Endothelial cell of umbilical vein (primary cell): Measurements from ENCODE around the gene MYO1F. TPM values are rescaled to one million over a fixed set of nuclear protein-coding genes. Genes with fewer than 3 reads are reported as not detected.

ENCODE experiments used
- BruUV-seq: library from RNA; stranded (reverse); fragments of 400-500 nt; replicated peaks from 2 replicates; lab custom pipeline; 2021; lab: Mats Ljungman, UMichigan
- CTCF ChIA-PET: fragments of 300-600, 350-600 bp; sonication (Branson Sonifier 250); formaldehyde crosslinking; loops from one replicate; lab custom pipeline; 2021; ENCODE audit warnings: antibody characterized with exemption, inconsistent platforms; lab: Charles Lee
- POLR2A ChIA-PET: fragments of 300-600, 350-600 bp; sonication (Branson Sonifier 250); formaldehyde crosslinking; loops from one replicate; lab custom pipeline; 2021; ENCODE audit warnings: antibody characterized with exemption, inconsistent platforms; lab: Charles Lee
- DNase-seq: peaks from one replicate; pipeline ENCODE4 v3.0.0-alpha.2; 2011; ENCODE audit warnings: low read depth, low spot score
- FAIRE-seq: peaks from 2 replicates; lab custom pipeline; 2011; peaks lifted over from hg19 to GRCh38; lab: Jason Lieb, UNC
- H2AFZ ChIP-seq: 2 replicates; pipeline ENCODE4 v1.6.0; 2012; ENCODE audit warnings: low read depth, low read length, control low read depth, inconsistent platforms
- H3K27ac ChIP-seq: 2 replicates; pipeline ENCODE4 v1.5.1; 2011; ENCODE audit warnings: low read depth, mild to moderate bottlenecking, control low read depth, low read length, moderate library complexity; ENCODE audit not compliant: insufficient read depth
- H3K27me3 ChIP-seq, 2 experiments: 2 replicates each; pipeline versions ENCODE4 v1.6.0 to v1.6.1; 2011; ENCODE audit warnings: low read length in 2 of 2, mixed read lengths in 1 of 2; ENCODE audit not compliant: control insufficient read depth in 2 of 2, insufficient read depth in 2 of 2
- H3K36me3 ChIP-seq, 2 experiments: 2 replicates in 1 of 2; 3 replicates in 1 of 2; pipeline ENCODE4 v1.5.1; 2011; ENCODE audit warnings: low read length in 2 of 2, mild to moderate bottlenecking in 1 of 2, moderate library complexity in 1 of 2; ENCODE audit not compliant: control insufficient read depth in 2 of 2, insufficient read depth in 2 of 2; ENCODE audit errors: extremely low read depth in 1 of 2
- H3K4me1 ChIP-seq: 3 replicates; pipeline ENCODE4 v1.5.1; 2011; ENCODE audit warnings: mild to moderate bottlenecking, low read length; ENCODE audit not compliant: control insufficient read depth, insufficient read depth; ENCODE audit errors: extremely low read depth
- H3K4me2 ChIP-seq: 2 replicates; pipeline ENCODE4 v1.6.1; 2011; ENCODE audit warnings: low read length, control low read depth, mixed read lengths; ENCODE audit not compliant: insufficient read depth
- H3K4me3 ChIP-seq, 3 experiments: fragments of 200-600 bp in 1 of 3; sonication (generic), shearing (Covaris generic) in 1 of 3; replicated peaks in 1 of 3; 2 replicates each; pipeline ENCODE4 v1.5.1; 2011 to 2016; ENCODE audit warnings: control low read depth in 3 of 3, low read length in 3 of 3, mild to moderate bottlenecking in 2 of 3, inconsistent platforms in 1 of 3, low read depth in 1 of 3, moderate library complexity in 1 of 3; ENCODE audit not compliant: insufficient read depth in 1 of 3
- H3K79me2 ChIP-seq: 2 replicates; pipeline ENCODE4 v1.6.0; 2012; ENCODE audit warnings: low read length, inconsistent platforms; ENCODE audit not compliant: control insufficient read depth, insufficient read depth
- H3K9ac ChIP-seq: replicated peaks from 2 replicates; pipeline ENCODE3; 2011; ENCODE audit warnings: low read length, control low read depth; ENCODE audit not compliant: insufficient read depth; ENCODE audit errors: extremely low read depth
- H3K9me1 ChIP-seq: replicated peaks from 3 replicates; pipeline ENCODE4 v1.6.0; 2011; ENCODE audit warnings: mild to moderate bottlenecking, low read length; ENCODE audit not compliant: control insufficient read depth, insufficient read depth; ENCODE audit errors: extremely low read depth
- H3K9me3 ChIP-seq: replicated peaks from 2 replicates; pipeline ENCODE4 v1.5.1; 2012; ENCODE audit warnings: low read length, inconsistent platforms; ENCODE audit not compliant: control insufficient read depth, insufficient read depth
- H4K20me1 ChIP-seq: replicated peaks from 2 replicates; pipeline ENCODE3; 2011; ENCODE audit warnings: mild to moderate bottlenecking, low read length; ENCODE audit not compliant: control insufficient read depth, insufficient read depth; ENCODE audit errors: extremely low read depth
- EZH2 ChIP-seq: IDR thresholded peaks from 2 replicates; pipeline ENCODE4 v1.6.1; 2012; ENCODE audit warnings: borderline replicate concordance, low read depth, mild to moderate bottlenecking, moderate library complexity, low read length, inconsistent platforms; ENCODE audit not compliant: severe bottlenecking
- FOS ChIP-seq: IDR thresholded peaks from 2 replicates; pipeline ENCODE4 v1.6.1; 2011; ENCODE audit warnings: mild to moderate bottlenecking, low read length, moderate library complexity, borderline replicate concordance; ENCODE audit not compliant: insufficient read depth
- GATA2 ChIP-seq: IDR thresholded peaks from 2 replicates; pipeline ENCODE4 v1.7.0; 2011; ENCODE audit warnings: low read depth, mild to moderate bottlenecking, moderate library complexity, mixed read lengths, low read length; ENCODE audit not compliant: insufficient read length, insufficient read depth
- JUN ChIP-seq: IDR thresholded peaks from 2 replicates; pipeline ENCODE4 v1.6.1; 2011; ENCODE audit warnings: borderline replicate concordance, low read depth; ENCODE audit not compliant: insufficient read length, insufficient read depth
- MYC ChIP-seq: IDR thresholded peaks from one replicate; pipeline ENCODE4 v1.6.1; 2011; ENCODE audit warnings: mild to moderate bottlenecking, low read depth, low read length
- POLR2A ChIP-seq: IDR thresholded peaks from 2 replicates; pipeline ENCODE4 v1.6.1; 2012; ENCODE audit warnings: low read depth, mild to moderate bottlenecking, control low read depth, low read length
- POLR2AphosphoS5 ChIP-seq: IDR thresholded peaks from 2 replicates; pipeline ENCODE4 v1.6.1; 2012; ENCODE audit warnings: low read depth, mild to moderate bottlenecking, control low read depth, low read length, moderate library complexity; ENCODE audit not compliant: insufficient read depth
- dilution Hi-C: fragments of 300-500 bp; cut with MboI; formaldehyde crosslinking; loops from one replicate; pipeline ENCODE4 v1.15.0; 2019; ENCODE audit warnings: low sequenced_read_pairs; ENCODE audit not compliant: extremely low pct_ligation_motif_present
- intact Hi-C: fragments of 100-400 bp; cut with micrococcal nuclease; formaldehyde crosslinking; loops from one replicate; pipeline ENCODE4 v1.10.0; 2022
- polyA plus RNA-seq, 4 experiments: library from polyadenylated mRNA; depleted of rRNA in 3 of 4; stranded (reverse) in 3 of 4; unstranded in 1 of 4; fragments of >200 nt; gene quantifications; 2 replicates each; pipeline versions ENCODE4 v1.2.1 to v1.2.3, GENCODE V29; 2011 to 2012; ENCODE audit warnings: missing spikeins in 1 of 4
- total RNA-seq: library from RNA; stranded (reverse); gene quantifications from 2 replicates; pipeline ENCODE4 v1.2.3, GENCODE V29; 2021
- TF ChIP-seq, protein P1 (sequence below): IDR thresholded peaks from 2 replicates; pipeline ENCODE4 v1.6.1; 2011; ENCODE audit not compliant: insufficient read depth, insufficient read length
- TF ChIP-seq, protein P2 (sequence below), 2 donors: IDR thresholded peaks; 1 replicate in 1 of 2; 2 replicates in 1 of 2; pipeline ENCODE4 v1.5.1; 2011; ENCODE audit warnings: low read length in 2 of 2, mild to moderate bottlenecking in 2 of 2, moderate library complexity in 2 of 2, control low read depth in 1 of 2, inconsistent platforms in 1 of 2, low read depth in 1 of 2; ENCODE audit not compliant: insufficient read depth in 1 of 2; ENCODE audit errors: extremely low read depth in 1 of 2

MYO1F gene
- total and polyA plus RNA-seq, 2 donors (not counting 3 experiments of a cell fraction or from before 2014, with no cell fraction given) = 0.22 to 0.39 TPM

DNA sequence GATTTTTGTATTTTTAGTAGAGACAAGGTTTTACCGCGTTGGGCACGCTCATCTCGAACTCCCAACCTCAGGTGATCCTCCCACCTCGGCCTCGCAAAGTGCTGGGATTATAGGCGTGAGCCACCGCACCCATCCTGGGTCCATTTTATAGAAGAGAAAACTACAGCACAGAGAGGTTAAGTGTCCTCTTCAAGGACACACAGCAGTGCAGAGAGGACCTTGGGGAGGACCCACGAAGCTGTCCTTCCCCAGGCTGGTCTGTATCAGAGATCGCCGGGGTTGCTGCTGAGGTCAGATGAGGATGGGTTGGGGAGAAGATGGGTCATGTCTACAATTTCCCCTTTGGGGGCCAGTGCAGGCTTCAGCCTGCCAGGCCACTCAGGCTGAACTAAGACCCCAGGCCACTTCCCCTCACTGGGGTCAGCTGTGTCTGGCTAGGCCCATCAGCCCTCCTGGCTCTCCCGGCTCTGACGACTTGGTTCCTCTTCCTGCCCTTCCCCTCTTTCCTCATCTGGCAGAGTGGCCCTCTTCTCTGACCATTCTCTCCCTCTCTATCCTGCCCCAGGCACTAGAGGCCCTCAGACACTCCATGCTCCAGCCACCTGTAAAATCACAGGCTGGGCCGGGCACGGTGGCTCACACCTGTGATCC is 9.6 kb downstream of the MYO1F start:
- Histone ChIP-seq H3K9me3 (no peaks in the 10 kb centered on the region), H3K4me2 (no peak overlapping the region), H3K9ac (no peak overlapping the region), H3K4me3 (no peak overlapping the region), H3K79me2 (no peaks in the 10 kb centered on the region), H3K9me1 (no peaks in the 10 kb centered on the region), H3K36me3 (no peaks in the 10 kb centered on the region), H3K4me1 (no peaks in the 10 kb centered on the region), H2AFZ (no peak overlapping the region), H4K20me1 (no peaks in the 10 kb centered on the region), H3K27me3 (no peaks in the 10 kb centered on the region), H3K27ac (no peak overlapping the region)
- POLR2A ChIA-PET = no interaction called here
- no TSS peak for BruUV-seq
- no peak for DNase-seq
- TF ChIP-seq, protein P1, sequence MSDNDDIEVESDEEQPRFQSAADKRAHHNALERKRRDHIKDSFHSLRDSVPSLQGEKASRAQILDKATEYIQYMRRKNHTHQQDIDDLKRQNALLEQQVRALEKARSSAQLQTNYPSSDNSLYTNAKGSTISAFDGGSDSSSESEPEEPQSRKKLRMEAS = no peak
- TF ChIP-seq JUN = no peak
- TF ChIP-seq, protein P2, sequence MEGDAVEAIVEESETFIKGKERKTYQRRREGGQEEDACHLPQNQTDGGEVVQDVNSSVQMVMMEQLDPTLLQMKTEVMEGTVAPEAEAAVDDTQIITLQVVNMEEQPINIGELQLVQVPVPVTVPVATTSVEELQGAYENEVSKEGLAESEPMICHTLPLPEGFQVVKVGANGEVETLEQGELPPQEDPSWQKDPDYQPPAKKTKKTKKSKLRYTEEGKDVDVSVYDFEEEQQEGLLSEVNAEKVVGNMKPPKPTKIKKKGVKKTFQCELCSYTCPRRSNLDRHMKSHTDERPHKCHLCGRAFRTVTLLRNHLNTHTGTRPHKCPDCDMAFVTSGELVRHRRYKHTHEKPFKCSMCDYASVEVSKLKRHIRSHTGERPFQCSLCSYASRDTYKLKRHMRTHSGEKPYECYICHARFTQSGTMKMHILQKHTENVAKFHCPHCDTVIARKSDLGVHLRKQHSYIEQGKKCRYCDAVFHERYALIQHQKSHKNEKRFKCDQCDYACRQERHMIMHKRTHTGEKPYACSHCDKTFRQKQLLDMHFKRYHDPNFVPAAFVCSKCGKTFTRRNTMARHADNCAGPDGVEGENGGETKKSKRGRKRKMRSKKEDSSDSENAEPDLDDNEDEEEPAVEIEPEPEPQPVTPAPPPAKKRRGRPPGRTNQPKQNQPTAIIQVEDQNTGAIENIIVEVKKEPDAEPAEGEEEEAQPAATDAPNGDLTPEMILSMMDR (IDR thresholded peaks at IDR 0.05; ENCODE audit: extremely low read depth in 1 of 2, insufficient read depth in 1 of 2, low read depth in 1 of 2, low read length in 2 of 2) = no peak
- no peak for TF ChIP-seq EZH2
- no peak for TF ChIP-seq MYC
- TF ChIP-seq POLR2A = no peak
- no peak for TF ChIP-seq FOS
- TF ChIP-seq GATA2 = no peak
- no peak for TF ChIP-seq POLR2AphosphoS5
- no peak for FAIRE-seq
- dilution Hi-C loops = no loop called here
- intact Hi-C loops = no loop called here
- CTCF ChIA-PET = interaction anchor here (7.7 kb wide), 1 partner anchor 12 kb away, joined by 73 read pairs; the partner anchor contains the start of gene MYO1F
